IMR-90 (cell line): ENCODE data around the gene LAMA2. TPM values are rescaled to one million over a fixed set of nuclear protein-coding genes. Genes with fewer than 3 reads are reported as not detected.

Source experiments
- ATAC-seq: fragments of 200-7000 bp; cut with Tn5 transposase; 2 replicates; pipeline ENCODE4 v1.9.1; 2020; ENCODE audit warnings: low read depth, mild to moderate bottlenecking, moderate library complexity
- BruUV-seq: library from RNA; stranded (reverse); fragments of 400-500 nt; replicated peaks from 2 replicates; lab custom pipeline; 2021; lab: Mats Ljungman, UMichigan
- CTCF ChIA-PET: fragments of 300-600 bp; formaldehyde crosslinking; extraction: SDS; loops from one replicate; lab custom pipeline; 2021; ENCODE audit warnings: antibody characterized with exemption; lab: Yijun Ruan, JAX
- POLR2A ChIA-PET: fragments of 300-600 bp; sonication (Branson Sonifier 250); formaldehyde crosslinking; loops from one replicate; lab custom pipeline; 2022; ENCODE audit warnings: antibody characterized with exemption; ENCODE audit not compliant: unreplicated experiment; lab: Charles Lee
- DNase-seq: peaks from one replicate; pipeline ENCODE4 v3.0.0; 2013
- H2AFZ ChIP-seq: replicated peaks from 2 replicates; pipeline ENCODE3; 2013; ENCODE audit warnings: low read length, mild to moderate bottlenecking; ENCODE audit not compliant: poor library complexity
- H2AK5ac ChIP-seq: 2 replicates; pipeline ENCODE4 v1.6.1; 2013; ENCODE audit warnings: low read depth, low read length, inconsistent platforms
- H2AK9ac ChIP-seq: replicated peaks from 2 replicates; pipeline ENCODE3; 2013; ENCODE audit warnings: mild to moderate bottlenecking, low read depth, low read length, moderate library complexity; ENCODE audit not compliant: poor library complexity
- H2BK120ac ChIP-seq: 2 replicates; pipeline ENCODE4 v1.6.1; 2013; ENCODE audit warnings: low read depth, low read length, inconsistent platforms
- H2BK15ac ChIP-seq: 3 replicates; pipeline ENCODE4 v1.6.1; 2013; ENCODE audit warnings: low read depth, low read length, inconsistent platforms
- H2BK20ac ChIP-seq: 2 replicates; pipeline ENCODE4 v1.6.1; 2013; ENCODE audit warnings: low read depth, mild to moderate bottlenecking, inconsistent platforms, low read length, moderate library complexity
- H2BK5ac ChIP-seq: 2 replicates; pipeline ENCODE4 v1.6.1; 2013; ENCODE audit warnings: mild to moderate bottlenecking, low read depth, low read length, inconsistent platforms; ENCODE audit not compliant: poor library complexity, severe bottlenecking
- H3K14ac ChIP-seq: replicated peaks from 2 replicates; pipeline ENCODE4 v1.6.1; 2013; ENCODE audit warnings: low read depth, low read length, inconsistent platforms
- H3K18ac ChIP-seq: 2 replicates; pipeline ENCODE4 v1.6.1; 2013; ENCODE audit warnings: low read depth, low read length, control low read depth
- H3K23ac ChIP-seq: 2 replicates; pipeline ENCODE4 v1.6.1; 2013; ENCODE audit warnings: low read depth, low read length, inconsistent platforms
- H3K27ac ChIP-seq: 2 replicates; pipeline ENCODE4 v1.5.1; 2013; ENCODE audit warnings: mild to moderate bottlenecking, control low read depth, low read length; ENCODE audit not compliant: insufficient read depth
- H3K27me3 ChIP-seq: 2 replicates; pipeline ENCODE4 v1.6.1; 2013; ENCODE audit warnings: low read length; ENCODE audit not compliant: control insufficient read depth, insufficient read depth
- H3K36me3 ChIP-seq: 2 replicates; pipeline ENCODE4 v1.6.1; 2013; ENCODE audit warnings: low read length, mixed read lengths; ENCODE audit not compliant: control insufficient read depth, insufficient read depth
- H3K4ac ChIP-seq: 2 replicates; pipeline ENCODE4 v1.6.1; 2013; ENCODE audit warnings: low read depth, low read length, inconsistent platforms
- H3K4me1 ChIP-seq: 2 replicates; pipeline ENCODE4 v1.6.1; 2013; ENCODE audit warnings: low read length, mixed read lengths; ENCODE audit not compliant: control insufficient read depth, insufficient read depth
- H3K4me2 ChIP-seq: 2 replicates; pipeline ENCODE4 v1.6.1; 2013; ENCODE audit warnings: low read depth, mild to moderate bottlenecking, control low read depth, low read length, moderate library complexity
- H3K4me3 ChIP-seq: 2 replicates; pipeline ENCODE4 v1.5.1; 2013; ENCODE audit warnings: low read depth, mild to moderate bottlenecking, control low read depth, low read length, moderate library complexity; ENCODE audit not compliant: insufficient read depth
- H3K56ac ChIP-seq: 2 replicates; pipeline ENCODE4 v1.6.1; 2013; ENCODE audit warnings: low read length, inconsistent platforms; ENCODE audit not compliant: insufficient read depth; ENCODE audit errors: extremely low read depth
- H3K79me1 ChIP-seq, 2 experiments: 2 replicates each; pipeline ENCODE4 v1.6.1; 2013; ENCODE audit warnings: low read length in 2 of 2, inconsistent platforms in 1 of 2, low read depth in 1 of 2
- H3K9ac ChIP-seq: 2 replicates; pipeline ENCODE4 v1.6.1; 2013; ENCODE audit warnings: low read depth, low read length, control low read depth
- H3K9me1 ChIP-seq: 2 replicates; pipeline ENCODE4 v1.6.1; 2013; ENCODE audit warnings: low read length, inconsistent platforms; ENCODE audit not compliant: insufficient read depth
- H3K9me3 ChIP-seq: 2 replicates; pipeline ENCODE4 v1.6.1; 2013; ENCODE audit warnings: low read length; ENCODE audit not compliant: control insufficient read depth, insufficient read depth
- H4K20me1 ChIP-seq: 2 replicates; pipeline ENCODE4 v1.6.1; 2013; ENCODE audit warnings: low read length, inconsistent platforms; ENCODE audit not compliant: insufficient read depth
- H4K5ac ChIP-seq: 2 replicates; pipeline ENCODE4 v1.6.1; 2013; ENCODE audit warnings: mild to moderate bottlenecking, low read depth, low read length, control low read depth
- H4K8ac ChIP-seq, 2 experiments: 2 replicates each; pipeline ENCODE4 v1.6.1; 2013; ENCODE audit warnings: low read depth in 2 of 2, low read length in 2 of 2, control low read depth in 1 of 2, inconsistent platforms in 1 of 2
- H4K91ac ChIP-seq: 2 replicates; pipeline ENCODE4 v1.6.1; 2013; ENCODE audit warnings: low read depth, low read length, inconsistent platforms; ENCODE audit not compliant: insufficient read depth
- BHLHE40 ChIP-seq: fragments of 150-350 bp; IDR thresholded peaks from 2 replicates; pipeline ENCODE4 v1.6.1; 2016; ENCODE audit warnings: mild to moderate bottlenecking, low read depth, low read length
- CEBPB ChIP-seq: IDR thresholded peaks from 2 replicates; pipeline ENCODE4 v1.6.1; 2012; ENCODE audit warnings: low read depth, low read length, improper control_type of control experiment
- MAFK ChIP-seq: IDR thresholded peaks from 2 replicates; pipeline ENCODE4 v1.6.1; 2012; ENCODE audit warnings: low read depth, low read length, improper control_type of control experiment
- MAZ ChIP-seq: IDR thresholded peaks from 2 replicates; pipeline ENCODE4 v1.6.1; 2012; ENCODE audit warnings: low read depth, mild to moderate bottlenecking, low read length, improper control_type of control experiment, moderate library complexity, borderline replicate concordance
- NFE2L2 ChIP-seq: fragments of 150-350 bp; IDR thresholded peaks from 2 replicates; pipeline ENCODE4 v1.6.1; 2016; ENCODE audit warnings: low read depth, mild to moderate bottlenecking, low read length
- POLR2A ChIP-seq: IDR thresholded peaks from 2 replicates; pipeline ENCODE4 v1.6.1; 2012; ENCODE audit warnings: mild to moderate bottlenecking, low read depth, low read length
- RFX5 ChIP-seq: IDR thresholded peaks from 2 replicates; pipeline ENCODE4 v1.8.0; 2012; ENCODE audit warnings: low read depth, mild to moderate bottlenecking, low read length, moderate library complexity
- WGBS, 2 experiments: methylation state at CpG; one replicate each; pipeline versions ENCODE4 v1.1.5 to v1.1.7; 2013; ENCODE audit warnings: missing lambda C conversion rate in 2 of 2; ENCODE audit not compliant: insufficient read length in 1 of 2; ENCODE audit errors: extremely low coverage in 2 of 2; 5-methylcytosine and 5-hydroxymethylcytosine counted together
- dilution Hi-C: fragments of 300-500 bp; cut with HindIII; formaldehyde crosslinking; loops from one replicate; pipeline ENCODE4 v1.14.3; 2018; ENCODE audit warnings: low sequenced_read_pairs; ENCODE audit not compliant: unreplicated experiment
- in situ Hi-C: fragments of 300-500 bp; cut with MboI; formaldehyde crosslinking; loops from 3 replicates; pipeline ENCODE4 v1.14.3; 2019; ENCODE audit warnings: low sequenced_read_pairs, inconsistent platforms, mixed read lengths
- intact Hi-C: fragments of 100-400 bp; cut with micrococcal nuclease; formaldehyde crosslinking; loops from 2 replicates; pipeline ENCODE4 v1.10.0; 2022
- polyA plus RNA-seq, 3 experiments: library from polyadenylated mRNA; depleted of rRNA; stranded (reverse); fragments of >200 nt; gene quantifications; 2 replicates each; pipeline ENCODE4 v1.2.3, GENCODE V29; 2012; ENCODE audit warnings: low replicate concordance in 1 of 3
- total RNA-seq: library from RNA; depleted of rRNA; stranded (reverse); fragments of >200 nt; gene quantifications from 2 replicates; pipeline ENCODE4 v1.2.3, GENCODE V29; 2012
- TF ChIP-seq, protein P1 (sequence below): fragments of 150-350 bp; IDR thresholded peaks from 2 replicates; pipeline ENCODE4 v1.6.1; 2017; ENCODE audit warnings: mild to moderate bottlenecking, antibody characterized with exemption, low read length, low read depth

Gene LAMA2
- total and polyA plus RNA-seq, 2 of the 4 experiments (the other 2 are of a cell fraction): 9.9 to 13.3 TPM

DNA sequence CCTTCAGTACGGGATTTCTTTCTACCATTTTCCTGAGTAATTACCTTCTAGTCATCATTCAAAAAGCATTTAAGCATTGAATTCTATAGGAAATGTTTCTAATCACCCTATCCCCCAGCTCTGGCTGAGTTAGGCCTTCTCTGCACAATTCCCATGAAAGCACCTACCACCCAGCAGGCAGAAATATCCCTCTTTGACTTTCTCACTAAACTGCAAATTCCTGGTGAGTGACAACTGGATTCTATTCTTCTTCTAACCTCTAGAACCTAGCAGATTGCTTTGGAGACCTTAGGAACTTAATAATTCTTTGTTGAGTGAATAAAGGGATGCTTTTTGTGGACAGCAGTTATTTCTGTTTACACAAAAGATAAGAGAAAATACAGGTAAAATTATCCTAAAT is 328.7 kb downstream of the LAMA2 start:
- Histone ChIP-seq H2AK5ac (no peak overlapping the region), H2AK9ac (no peak overlapping the region), H3K23ac (no peak overlapping the region; the same call in 1 of the 2 replicates), H2AFZ (no peak overlapping the region), H3K4me3 (no peak overlapping the region), H3K4ac (no peak overlapping the region), H2BK20ac (no peak overlapping the region), H2BK5ac (no peak overlapping the region), H2BK120ac (0 out of 2 replicates have a peak overlapping the region, but pooled peaks have one; percentile 36), H2BK15ac (no peak overlapping the region), H3K56ac (no peak overlapping the region), H4K91ac (no peak overlapping the region), H3K18ac (no peak overlapping the region), H4K8ac (no peak overlapping the region), H3K36me3 (no peaks in the 10 kb centered on the region), H3K4me1 (peaks cover 2% of the 10 kb centered on the region), H4K5ac (no peak overlapping the region), H3K9me1 (no peaks in the 10 kb centered on the region; the same call in 1 of the 2 replicates), H4K20me1 (no peaks in the 10 kb centered on the region), H3K9me3 (no peaks in the 10 kb centered on the region), H3K27me3 (peaks cover 5% of the 10 kb centered on the region), H3K79me1 (no peaks in the 10 kb centered on the region), H3K9ac (no peak overlapping the region), H3K4me2 (no peak overlapping the region), H3K27ac (no peak overlapping the region), H3K14ac (0 out of 2 replicates have a peak overlapping the region, but pooled peaks have one; percentile 9)
- POLR2A ChIA-PET: no interaction called here
- no peak for ATAC-seq
- dilution Hi-C loops (no loop called here), in situ Hi-C loops (no loop called here), intact Hi-C loops (no loop called here)
- DNase-seq: no peak
- CTCF ChIA-PET: no interaction called here
- no peak for TF ChIP-seq RFX5
- TF ChIP-seq NFE2L2: no peak
- TF ChIP-seq BHLHE40: no peak
- TF ChIP-seq, protein P1, sequence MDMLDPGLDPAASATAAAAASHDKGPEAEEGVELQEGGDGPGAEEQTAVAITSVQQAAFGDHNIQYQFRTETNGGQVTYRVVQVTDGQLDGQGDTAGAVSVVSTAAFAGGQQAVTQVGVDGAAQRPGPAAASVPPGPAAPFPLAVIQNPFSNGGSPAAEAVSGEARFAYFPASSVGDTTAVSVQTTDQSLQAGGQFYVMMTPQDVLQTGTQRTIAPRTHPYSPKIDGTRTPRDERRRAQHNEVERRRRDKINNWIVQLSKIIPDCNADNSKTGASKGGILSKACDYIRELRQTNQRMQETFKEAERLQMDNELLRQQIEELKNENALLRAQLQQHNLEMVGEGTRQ: no peak
- no peak for TF ChIP-seq MAFK
- no peak for TF ChIP-seq MAZ
- TF ChIP-seq CEBPB: no peak
- no peak for TF ChIP-seq POLR2A
- BruUV-seq: no TSS peak
- WGBS, 2 experiments: no CpG with 5 or more reads among the region's 1 CpG
